GF-D8 (cell line): ENCODE data around the gene GLYAT.

Experiments used
- DNase-seq: peaks from one replicate; lab custom pipeline; 2025; lab: John Stamatoyannopoulos, UW

The GLYAT gene

DNA sequence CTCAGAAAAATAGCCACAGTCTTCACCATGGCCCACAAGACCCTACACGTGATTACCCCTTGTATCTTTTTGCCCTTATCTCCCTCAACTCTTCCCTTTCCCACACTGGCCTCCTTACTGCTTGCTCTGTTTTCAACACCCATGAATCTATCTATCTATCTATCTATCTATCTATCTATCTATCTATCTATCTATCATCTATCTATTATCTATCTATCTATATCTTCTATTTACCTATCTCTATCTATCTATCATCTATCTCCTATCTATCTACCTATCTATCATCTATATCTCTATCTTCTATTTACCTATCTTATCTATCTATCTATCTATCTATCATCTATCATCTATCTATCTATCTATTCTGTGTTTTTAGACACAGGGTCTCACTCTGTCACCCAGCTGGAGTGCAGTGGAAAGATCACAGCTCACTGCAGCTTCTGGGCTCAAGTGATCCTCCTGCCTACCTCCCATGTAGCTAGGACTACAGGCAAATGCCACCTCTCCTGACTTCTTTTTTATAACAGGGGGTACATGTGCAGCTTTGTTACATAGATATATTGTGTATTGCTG, 55.1 kb downstream of the GLYAT start:
- DNase-seq, result no peak

DNA sequence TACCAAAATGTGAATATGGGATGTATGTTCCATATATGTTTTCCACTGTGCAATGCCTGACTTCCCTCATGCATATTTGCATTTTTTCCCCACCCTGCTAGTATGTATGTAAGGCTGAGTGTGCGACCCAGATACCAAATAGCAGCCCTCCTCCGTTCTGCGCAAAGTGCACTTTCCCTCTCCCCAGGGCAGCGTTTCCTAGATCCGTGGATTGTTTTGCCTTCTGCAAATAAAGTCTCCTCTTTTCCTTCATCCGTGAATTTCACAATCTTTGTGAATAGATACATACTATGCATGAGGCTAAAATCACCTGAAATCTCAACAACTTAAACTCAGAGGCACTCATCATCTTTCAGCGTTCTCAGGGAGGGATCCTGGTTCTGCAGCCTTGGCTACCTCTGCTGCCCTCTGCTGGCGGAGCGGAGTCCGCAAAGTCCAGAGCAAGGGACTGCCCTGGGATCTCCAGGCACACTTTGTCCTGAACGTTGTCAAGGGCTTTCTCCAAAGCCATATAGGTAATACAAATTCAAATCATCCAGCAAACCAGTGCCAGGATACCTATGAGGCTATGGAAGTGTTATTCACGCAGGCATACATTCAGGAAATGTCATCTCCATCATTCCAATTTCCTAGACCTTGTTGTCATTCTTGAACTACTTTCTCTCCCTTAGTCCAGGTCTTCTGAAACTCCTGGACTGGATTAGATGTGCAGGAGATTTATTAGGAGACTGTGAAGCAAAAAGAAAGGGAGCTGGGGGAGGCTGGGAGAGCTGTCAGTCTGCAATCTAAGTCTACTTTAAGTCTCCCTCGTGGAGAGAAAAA, 56.2 kb downstream of the GLYAT start:
- peak; percentile 6 for DNase-seq

DNA sequence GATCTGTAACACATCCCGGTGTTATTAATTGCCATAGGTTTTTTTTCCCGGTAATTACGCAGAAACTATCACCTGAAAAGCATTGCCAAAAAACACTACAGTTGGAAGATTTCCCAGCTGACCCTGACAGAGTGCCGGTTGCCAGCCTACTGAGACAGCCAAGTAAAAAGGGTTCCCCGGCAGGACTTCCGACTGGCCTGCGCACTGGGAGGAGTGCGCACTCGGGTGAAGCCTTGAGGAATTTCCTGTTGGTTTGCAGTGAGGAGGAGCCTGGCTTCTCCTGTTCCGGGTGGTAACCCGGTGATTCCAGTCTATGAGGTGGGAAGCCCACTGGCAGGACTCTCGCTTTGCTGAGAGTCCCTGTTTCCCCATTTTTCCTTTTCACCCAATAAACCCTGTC, 57.1 kb downstream of the GLYAT start:
- DNase-seq, result no peak

DNA sequence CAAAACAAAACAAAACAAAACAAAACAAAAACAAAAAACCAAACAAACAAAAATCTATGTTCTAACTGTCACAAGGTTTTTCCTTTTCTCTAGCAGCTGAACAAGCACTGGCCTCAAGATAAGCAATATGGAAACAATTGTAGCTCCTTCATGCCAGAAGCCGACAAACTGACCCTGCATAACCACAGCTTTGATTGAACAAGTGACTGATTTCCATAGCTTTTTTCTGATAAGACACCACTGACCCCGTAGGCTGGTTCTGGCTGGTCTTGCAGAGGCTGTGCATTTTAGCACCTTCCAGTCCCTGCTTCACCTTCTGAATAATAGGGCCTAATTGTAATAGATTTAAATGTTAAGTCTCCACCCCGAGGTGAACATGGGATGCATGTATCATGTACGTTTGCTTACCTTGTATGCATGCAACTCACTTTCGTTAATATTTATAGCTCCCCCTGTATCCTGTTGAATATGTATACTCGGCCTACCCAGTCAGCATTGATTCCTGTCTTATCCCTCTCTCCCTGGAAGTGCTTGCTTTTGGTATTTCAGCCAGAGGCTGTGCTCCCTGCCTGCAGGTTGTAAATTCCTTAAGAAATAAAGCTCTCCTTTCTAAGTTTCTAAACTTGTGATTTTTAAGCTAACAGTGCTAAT, 59.6 kb downstream of the GLYAT start:
- DNase-seq, result no peak

DNA sequence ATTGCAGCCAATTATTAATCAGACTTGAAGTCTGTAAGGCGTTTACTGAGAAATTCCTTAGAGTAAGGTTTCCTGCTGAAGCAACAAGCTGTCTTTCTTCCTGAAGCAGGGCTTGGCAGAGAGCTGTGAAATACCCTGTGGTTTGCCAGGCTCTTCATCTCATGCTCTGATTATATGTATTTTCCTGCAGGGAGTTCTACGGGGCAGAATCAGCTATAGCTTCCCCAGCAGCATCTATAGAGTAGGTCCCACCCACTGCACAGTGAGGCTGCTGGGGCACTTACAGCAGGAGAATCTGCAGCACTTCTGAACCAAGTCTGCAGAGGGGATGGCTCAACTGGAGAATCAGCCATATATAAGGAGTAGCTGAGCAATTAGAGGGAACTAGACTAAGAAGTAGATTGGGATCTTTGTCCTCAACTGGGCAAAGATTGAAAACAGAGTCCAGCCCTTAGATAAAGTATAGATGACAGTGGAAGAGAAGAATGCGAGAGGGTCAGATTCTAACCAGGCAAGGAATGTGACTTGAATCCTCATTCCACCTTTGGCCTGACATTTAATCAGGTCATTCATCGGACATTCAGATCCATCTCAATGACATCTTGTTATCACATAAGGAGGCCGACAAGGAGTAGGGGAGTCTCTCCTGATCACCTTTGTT, 71.7 kb downstream of the GLYAT start:
- DNase-seq, result no peak

DNA sequence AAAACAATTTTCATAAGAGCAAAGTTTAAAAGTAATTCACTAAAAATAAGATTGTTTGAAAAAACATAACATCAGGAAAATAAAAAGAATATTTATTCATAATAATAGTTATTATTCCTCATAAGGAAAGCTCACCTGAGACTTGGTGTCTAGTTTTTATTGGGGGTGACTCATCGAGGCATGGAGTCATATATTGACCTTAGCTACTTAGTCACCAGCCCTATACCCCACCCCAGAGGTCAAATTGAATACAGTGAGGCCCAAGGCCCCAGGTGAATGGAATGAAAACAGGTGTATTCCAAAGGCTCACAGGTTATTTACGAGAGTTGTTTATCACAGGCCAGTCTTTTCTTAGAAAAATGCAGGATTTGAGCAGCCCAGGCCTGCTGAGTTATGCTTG, 72.3 kb downstream of the GLYAT start:
- DNase-seq, result no peak
